NCI-H82 treated with DMSO at 0.1 percent for 48 hours (cell line): ENCODE measurements around the gene SNRNP200.
"Not testable (repeated sequence)": the region's sequence is repeated elsewhere in the genome, so short reads cannot be mapped to it uniquely, and the experiment has no call there.

Source experiments
- DNase-seq: peaks from one replicate; lab custom pipeline; 2025; ENCODE audit not compliant: unreplicated experiment; lab: John Stamatoyannopoulos, UW

The SNRNP200 gene

DNA sequence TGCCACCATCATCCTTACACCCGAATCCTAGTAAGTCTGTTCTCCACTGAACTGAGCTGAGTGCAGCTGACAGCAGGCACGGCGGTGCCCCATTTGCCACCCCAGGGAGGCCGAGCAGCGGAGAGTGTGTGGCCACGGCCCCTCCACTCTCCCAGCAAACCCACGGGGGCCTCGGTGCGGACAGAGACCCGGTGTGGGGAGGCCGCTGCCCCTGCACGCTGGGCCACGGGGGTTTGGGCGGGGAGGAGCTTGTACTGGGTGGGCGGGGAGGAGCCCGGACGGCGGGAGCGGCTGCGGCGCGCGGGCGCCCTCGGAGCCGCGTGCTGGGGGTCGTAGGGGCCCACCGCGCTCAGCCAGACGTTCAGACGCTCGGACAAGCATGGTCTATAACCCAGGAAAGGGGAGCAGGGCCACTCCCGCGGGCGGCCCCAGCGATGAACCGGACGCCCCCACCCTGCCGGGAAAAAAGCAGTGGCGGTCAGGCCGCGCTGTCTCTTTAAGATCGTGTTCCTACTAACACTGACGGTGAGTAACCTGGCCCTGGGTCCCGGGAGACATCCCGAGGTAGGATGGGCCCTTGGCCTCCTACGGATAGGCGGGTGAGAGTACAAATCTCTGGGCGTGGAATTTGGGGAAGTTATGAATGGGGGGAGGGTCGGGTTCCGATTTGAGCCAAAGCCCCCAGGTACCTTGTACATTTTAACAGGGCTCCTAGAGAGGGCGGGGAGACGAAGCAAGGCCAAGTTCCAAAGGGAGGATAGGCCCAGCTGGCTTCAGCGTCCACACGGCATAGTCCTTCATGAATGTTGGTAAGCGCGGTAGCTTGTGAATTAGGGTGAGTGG is 19.9 kb upstream of the SNRNP200 start, which contains the start of gene ITPRIPL1:
Gene ITPRIPL1, plus strand, starts transcription at position 277 of the 843 bp plus-strand sequence. Its CDS starts 523 bp downstream, at position 800.
- no peak for DNase-seq

DNA sequence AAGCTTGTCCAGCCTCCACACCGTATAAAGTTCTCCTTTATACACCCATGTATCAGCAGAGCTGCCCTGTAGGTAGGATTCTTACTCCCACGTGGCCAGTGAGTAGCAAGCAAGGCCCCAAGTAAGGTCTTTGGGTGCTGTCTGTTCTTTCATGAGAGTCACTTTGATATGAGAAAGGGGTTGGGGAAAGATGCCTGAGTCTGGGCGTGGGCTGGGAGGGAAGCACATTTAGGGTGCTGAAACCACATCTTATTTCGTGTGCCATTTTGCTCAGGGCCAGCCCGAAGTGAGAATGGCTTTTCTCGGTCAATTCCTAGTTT is 19.3 kb upstream of the SNRNP200 start:
- DNase-seq = no peak

DNA sequence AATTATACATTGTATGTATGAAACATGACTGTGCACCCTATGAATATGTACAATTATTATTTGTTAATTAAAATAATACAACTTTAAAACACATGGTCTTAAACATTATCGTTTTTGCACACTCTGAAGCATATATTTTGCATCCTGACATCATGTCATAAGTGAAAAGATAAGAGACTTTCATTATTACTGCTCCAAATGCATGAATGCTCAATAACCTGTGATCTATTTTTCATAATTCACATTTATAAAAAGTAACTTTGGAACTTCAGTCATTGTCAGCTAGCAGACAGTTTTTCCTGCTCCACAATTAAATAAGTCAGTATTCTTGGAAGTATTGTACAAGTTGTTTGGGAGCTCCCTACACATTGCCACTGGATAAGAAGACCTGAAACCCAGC is 18.5 kb upstream of the SNRNP200 start:
- DNase-seq = no peak

DNA sequence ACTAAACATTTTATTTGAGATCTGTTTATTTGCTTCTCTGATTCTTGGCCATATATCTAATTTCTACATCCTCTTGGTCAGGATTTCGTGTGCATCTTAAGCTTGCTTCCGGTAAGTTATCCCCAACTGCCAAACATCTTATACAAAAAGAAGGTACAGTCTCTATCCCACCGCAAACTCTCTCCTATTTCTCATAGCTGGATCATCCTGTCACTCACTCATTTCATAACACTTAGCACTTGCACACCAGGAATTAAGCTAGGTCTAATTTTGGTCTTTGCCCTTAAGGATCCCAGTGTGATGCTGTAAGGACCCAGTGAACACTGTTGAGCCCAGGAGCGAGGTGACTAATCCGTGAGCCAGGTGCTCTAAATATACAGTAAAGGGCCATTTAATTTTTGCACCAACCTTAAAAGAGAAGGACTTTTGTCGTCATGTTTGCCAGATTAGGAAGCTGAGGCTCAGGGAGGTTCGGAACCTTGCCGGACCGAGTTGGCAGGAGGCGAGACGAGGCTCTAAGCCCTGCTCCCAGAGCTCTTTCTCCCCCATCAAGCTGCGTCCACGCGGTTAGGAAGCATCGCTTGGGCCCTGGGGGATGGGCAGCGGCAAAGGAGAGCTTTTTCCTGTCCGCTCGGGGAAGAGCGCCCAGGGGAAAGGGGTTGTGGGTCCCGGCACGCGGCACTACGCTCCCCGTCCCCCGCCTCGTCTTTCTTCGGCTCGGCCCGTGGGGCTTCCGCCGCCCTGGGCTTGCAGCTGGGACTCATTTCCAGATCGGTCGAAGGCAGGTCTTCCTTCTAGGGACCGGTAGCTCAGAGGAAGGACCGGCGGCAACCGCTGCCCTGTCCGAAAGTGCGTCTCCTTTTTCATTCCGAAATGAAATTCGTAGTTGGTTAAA is 15.6 kb upstream of the SNRNP200 start:
- peak; percentile 63 for DNase-seq

DNA sequence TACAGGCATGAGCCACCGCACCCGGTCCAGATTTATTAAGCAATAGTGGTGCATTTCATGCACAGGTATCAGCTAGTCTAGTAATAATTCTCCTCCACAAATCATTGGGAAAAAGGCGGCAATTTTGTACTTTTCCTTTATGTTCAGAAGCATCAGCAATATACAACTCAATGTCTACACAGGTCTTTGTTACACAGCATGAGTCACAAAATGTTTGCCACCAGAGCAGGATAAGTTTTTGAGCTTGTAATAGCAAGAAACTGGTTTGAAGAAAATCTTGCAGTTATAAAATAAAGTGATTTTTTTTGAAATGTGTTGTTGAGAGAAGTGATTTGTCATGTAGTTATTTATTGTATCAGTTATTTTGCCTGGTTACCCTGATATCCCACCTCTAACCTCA is 15.0 kb upstream of the SNRNP200 start:
- no peak for DNase-seq

DNA sequence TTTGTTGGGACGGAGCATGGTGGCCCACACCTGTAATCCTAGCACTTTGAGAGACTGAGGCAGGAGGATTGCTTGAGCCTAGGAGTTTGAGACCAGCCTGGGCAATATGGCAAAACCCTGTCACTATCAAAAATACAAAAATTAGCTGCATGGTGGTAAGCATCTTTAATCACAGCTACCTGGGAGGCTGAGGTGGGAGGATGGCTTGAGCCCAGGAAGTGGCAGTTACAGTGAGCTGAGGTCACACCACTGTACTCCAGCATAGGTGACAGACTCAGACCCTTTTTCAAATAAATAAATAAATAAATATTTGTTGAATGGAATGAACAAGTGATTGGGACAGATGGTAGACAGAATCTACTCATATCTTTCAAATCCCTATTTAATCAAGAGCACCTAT is 14.1 kb upstream of the SNRNP200 start:
- no peak for DNase-seq

DNA sequence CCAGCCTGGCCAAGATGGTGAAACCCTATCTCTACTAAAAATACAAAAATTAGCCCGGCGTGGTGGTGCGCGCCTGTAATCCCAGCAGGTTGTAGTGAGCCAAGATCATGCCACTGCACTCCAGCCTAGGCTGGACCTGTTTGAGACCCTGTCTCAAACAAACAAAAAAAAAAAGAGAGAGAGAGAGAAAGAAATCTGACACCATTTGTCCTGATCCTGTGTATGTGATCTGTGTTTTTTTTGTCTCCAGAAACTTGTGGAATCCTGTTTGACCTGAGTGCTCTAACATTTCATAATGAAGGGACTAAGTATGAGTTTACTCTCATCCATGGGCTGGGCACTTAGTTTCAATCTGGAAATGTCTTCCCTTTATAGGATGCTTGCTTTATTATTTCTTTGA is 13.4 kb upstream of the SNRNP200 start:
- DNase-seq = no peak

DNA sequence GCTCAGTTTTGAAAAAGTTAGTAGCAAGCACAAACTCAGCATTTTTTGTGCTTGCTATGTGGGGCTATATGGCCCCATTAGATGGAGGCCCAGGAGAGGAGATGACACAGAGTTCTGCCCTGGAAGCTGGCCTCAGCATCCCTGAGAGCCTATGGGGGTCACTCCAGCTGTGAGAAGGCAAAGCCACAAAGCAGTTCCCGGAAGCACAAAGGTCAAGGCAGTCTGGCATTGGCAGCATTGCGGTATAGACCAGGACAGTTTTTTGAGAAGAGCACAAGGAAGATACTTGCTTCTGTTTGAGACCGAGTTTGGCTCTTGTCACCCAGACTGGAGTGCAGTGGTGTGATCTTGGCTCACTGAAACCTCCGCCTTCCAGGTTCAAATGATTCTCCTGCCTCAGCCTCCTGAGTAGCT is 12.2 kb upstream of the SNRNP200 start:
- DNase-seq = no peak

DNA sequence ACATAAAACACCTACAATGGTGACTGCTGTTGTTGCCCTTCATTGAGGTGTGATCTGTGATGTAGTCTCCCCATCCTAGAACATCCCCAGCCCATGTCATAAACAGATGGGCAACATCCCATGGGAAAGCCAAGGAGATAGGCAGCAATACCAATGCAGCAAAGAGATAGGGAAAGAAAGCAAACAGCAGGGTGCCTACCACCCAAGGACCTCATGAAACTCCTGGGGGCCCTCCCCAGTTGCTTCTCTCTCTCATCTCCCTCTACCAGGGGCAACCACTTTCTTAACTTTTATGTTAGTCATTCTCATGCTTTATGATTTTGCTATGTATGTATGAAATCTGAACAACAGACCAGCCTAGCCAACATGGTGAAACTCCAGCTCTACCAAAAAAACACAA is 11.7 kb upstream of the SNRNP200 start:
- DNase-seq = no peak

DNA sequence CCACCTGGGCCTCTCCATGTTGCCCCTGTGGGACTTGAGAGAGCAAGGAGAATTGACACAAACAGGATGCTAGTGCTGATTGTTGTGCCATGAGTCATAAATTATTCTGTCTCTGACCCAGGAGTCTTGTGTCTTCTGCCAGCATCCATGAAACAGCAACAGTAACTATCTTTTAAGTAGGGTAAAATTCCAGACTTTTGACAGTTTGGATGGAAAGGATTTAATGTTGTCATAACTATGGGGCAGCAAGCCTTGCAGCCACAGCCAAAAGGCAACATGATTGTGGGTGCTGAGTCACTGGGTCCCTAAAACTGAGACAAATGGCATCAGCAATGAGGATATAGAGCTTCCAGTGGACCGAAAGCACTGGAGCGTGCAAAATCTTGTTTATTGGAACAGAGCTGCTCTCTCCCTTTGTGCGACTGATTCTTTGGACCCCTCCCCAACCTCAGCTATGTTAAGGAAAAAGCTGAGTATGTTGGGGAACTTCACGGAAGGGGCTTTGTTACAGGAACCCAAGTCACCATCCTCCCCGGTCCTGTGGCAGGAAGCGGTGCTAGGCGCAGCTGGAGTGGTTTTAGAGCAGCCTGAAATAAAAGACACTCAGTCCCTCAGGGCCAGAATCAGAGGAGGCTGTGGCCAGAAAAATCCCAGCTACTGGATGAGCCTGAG is 10.2 kb upstream of the SNRNP200 start:
- DNase-seq = no peak

DNA sequence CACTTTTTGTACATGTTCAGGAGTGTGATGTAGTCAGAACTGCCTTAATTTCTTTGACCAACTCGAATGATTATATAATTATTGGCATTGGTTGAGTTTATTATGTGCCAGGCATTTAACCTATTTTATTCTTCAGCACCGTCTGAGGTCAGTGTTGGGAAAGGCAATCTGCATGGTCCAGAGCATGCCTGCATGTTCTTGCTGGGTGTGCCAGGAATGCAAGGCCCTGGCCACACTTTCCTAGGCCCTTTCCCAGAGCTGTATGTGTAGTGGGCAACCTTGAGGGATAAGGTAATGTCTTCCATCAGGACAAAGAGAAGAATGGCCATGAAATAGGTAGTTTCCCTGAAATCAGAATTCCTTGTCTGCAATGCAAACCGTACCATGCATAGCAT is 9.7 kb upstream of the SNRNP200 start:
- DNase-seq = no peak

DNA sequence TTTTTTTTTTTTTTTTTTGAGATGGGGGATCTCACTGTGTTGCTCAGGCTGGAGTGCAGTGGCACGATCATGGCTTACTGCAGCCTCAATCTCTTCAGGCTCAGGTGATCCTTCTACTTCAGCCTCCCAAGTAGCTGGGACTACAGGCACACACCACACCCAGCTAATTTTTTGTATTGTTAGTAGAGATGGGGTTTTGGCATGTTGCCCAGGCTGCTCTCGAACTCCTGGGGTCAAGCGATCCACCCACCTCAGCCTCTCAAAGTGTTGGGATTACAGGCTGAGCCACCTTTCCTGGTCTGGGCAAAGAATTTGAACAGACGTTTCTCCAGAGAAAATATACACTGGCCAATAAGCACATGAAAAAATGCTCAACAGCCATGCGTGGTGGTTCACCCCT is 2.9 kb upstream of the SNRNP200 start:
- no peak for DNase-seq

DNA sequence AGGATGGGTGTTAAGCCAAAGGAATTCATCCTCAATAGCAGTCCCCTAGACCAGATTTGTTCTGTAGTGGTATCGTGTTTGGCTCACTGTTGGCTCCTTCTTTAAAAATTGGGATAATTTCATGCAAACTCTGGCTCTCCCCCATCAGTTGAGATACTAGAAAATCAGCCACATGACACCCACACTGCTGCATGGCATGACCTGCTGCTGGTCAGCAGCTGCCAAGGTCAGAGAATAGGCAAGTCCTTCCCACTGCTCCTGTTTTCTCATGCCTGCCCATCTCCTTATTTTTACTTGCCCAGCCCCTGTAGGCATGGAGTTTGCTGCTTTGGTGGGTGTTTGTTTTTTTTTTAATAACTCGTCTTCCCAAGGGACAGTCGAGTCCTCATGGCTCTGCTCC is 1.0 kb upstream of the SNRNP200 start:
- no peak for DNase-seq

DNA sequence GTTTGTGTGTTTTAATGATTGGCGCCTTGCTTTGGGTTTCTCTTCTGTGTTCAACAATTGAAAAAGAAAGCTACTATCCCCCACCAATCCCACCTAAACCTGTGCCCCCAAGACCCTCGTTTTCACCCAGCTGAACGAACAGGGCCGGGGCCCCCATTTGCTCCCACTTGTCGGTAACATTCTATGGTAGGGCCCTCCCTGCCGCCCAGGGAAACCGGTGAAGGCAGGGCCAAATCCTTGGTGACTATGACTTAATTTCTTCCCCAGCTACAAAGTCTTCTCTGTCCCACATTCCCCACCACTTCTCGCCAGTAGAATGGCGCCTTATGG is 598 bp upstream of the SNRNP200 start:
- no peak for DNase-seq

DNA sequence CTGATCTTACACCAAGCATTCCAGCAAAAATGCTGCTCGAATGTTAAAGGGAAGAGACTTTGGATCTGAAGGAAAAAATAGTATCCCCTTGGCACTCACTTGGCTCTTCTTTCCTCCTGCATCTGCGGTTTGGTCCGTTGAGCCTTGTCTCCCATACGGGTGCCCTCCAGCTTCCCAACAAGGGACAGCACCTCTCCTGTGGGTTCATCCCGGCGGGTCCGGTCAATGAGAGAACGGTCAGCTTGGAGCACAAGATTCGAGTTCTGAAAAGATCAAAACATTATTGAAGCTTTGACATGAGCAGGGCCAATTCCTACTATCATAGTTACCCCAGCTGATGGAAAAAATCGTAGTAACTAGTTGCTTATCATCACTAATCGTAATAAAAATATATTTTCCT is 740 bp downstream of the SNRNP200 start:
- DNase-seq = no peak

DNA sequence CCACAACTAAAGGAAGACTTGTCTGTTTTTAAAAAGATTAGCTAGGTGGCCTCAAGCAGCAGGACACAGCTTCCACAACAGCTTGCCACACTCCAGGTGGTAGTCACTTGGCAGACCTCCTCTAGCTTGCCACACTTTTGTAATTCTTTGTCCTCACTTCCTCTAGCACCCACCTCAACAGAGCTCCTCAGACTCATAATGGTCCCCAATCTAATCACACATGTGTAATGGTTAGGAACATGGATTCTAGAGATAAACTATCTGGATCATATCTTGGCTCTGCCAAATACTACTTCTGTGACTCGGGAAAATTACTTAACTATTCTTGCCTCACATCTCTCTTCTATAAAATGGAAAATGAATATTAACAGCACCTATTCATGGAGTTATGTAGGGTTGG is 3.5 kb downstream of the SNRNP200 start:
- no peak for DNase-seq

DNA sequence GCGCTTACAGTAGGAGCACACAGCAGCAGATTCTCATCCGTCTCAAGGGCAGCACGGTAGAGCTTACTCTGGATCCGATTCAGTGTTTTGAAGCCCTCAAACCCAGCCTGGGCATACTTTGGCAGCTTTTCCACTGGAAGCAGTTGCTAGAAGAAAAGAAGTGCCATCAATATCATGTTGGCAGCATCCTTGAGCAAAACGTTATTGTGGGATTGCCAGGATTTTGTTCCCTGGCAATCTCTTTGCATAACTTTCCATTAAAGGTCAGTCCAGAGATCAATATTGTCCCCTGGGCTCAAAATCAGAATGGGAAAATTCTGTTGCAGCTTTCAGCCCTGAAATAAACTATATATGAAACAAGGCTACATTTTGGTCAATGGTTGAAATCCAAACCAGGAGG is 8.4 kb downstream of the SNRNP200 start:
- no peak for DNase-seq

DNA sequence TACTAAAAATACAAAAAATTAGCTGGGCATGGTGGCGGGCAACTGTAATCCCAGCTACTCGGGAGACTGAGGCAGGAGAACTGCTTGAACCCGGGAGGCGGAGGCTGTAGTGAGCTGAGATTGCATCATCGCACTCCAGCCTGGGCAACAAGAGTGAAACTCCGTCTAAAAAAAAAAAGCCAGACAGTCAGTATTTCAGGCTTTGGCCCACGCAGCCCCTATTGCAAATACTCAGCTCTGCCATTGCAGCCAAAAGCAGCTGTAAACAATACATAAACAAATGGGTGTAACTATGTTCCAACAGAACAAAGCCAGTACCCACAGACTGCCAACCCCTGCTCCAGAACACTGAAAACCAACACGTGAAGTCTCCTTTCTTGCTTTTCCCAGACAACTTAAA is 11.1 kb downstream of the SNRNP200 start:
- DNase-seq = not testable (repeated sequence)

DNA sequence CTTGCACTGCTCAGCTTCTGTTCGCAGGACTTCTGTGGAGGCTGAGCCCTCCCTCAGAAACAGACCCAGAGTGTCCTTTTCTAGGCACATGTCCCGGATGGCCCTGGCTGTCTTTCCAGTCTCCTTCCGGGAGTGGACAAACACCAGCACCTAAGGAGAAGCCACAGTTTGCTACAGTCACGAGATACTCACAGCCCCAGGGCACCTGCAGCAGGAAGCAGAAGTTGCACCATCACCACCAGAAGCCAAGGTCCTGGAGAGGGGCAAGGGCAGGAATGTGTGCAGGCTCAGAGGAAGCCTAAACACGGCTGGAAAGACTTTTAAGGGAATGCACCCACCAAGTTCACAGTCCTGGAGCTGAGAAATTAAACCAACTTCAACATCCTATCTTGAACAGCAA is 13.6 kb downstream of the SNRNP200 start:
- DNase-seq = no peak

DNA sequence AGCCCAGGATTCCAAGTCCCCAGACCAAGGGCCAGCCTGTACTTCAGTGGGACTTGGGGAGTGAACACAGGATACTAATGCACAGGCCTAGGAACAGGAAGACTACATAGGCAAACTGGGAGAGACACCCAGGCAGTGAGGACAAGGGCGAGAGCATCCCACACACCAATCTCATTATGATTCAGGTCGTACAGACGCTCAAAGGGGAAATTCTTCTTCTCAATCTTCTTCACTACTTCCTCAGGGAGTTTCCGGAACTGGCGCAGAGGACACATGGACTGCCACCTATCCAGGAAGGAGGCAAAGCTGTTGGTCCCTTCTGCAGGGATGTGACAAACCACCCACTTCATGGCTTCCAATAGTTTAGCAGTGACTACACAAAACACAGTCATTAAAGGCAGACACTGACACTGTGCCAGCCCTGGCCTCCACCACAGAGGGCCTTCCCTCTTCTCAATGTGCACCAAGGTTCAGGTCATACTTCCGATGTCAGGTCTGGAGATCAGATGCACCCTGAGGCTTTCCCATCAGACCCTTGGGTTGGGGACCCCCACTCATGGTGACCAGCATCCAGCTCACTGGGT is 18.0 kb downstream of the SNRNP200 start:
- no peak for DNase-seq

DNA sequence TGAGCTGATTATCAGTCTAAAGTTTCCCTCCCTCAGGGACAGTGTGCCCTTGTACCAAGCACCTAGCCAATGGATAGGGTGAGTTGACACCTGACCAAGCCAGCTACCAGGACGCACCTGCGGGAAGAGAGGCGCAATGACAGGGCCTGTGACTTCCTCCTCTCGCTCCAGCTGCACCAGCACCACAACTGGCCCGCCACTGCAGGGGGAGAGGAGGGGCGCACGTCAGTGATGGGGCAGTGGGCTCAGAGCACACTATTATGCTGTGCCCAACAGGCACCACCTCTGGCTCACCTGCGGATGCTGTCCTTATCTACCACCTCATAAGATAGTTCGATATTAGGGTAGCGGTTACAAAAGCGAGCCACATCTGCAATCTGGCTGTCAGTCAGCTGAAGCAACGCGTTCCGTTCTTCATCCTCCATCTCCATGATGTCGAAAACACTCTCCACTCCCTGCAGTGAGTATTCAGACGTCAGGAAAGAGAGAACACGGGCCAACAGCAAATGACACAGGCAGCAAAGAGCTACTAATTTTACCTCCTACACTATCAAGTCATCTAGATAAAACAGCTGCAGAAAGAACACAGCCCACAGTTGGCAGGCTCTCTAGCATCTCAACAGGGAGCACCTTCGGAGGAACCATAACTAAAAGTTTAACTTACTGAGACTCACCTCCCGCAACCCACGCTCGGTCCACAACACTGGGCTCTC is 28.4 kb downstream of the SNRNP200 start:
- DNase-seq = no peak
